ENCODE results near the gene GRIK1.

GRCh38 chr21:29875873-29876272 is 63.9 kb downstream of the GRIK1 start:
- TF ChIP-seq POLR2A (IDR thresholded peaks at IDR 0.05; ENCODE audit: low read depth, low read length) (no peak), POLR2AphosphoS5 (IDR thresholded peaks at IDR 0.05; ENCODE audit: low read depth, low read length) (no peak)
